H1 (cell line): ENCODE measurements around the gene QPCTL. TPM values are rescaled to one million over a fixed set of nuclear protein-coding genes. Genes with fewer than 3 reads are reported as not detected.

Experiments
- CTCF ChIA-PET: fragments of 300-600 bp; sonication (Branson Sonifier 250); formaldehyde crosslinking; loops from one replicate; lab custom pipeline; 2021; ENCODE audit not compliant: partially characterized antibody; lab: Charles Lee
- POLR2A ChIA-PET: fragments of 300-600 bp; sonication (Branson Sonifier 250); formaldehyde crosslinking; loops from one replicate; lab custom pipeline; 2021; ENCODE audit warnings: inconsistent platforms; ENCODE audit not compliant: partially characterized antibody; lab: Charles Lee
- DNase-seq, 2 experiments: peaks; one replicate each; pipeline versions ENCODE4 v3.0.0 to v3.0.0-alpha.2; 2010 to 2022; ENCODE audit warnings: low spot score in 2 of 2, low read depth in 1 of 2, mixed read lengths in 1 of 2
- FAIRE-seq: peaks from 2 replicates; lab custom pipeline; 2011; peaks lifted over from hg19 to GRCh38; lab: Jason Lieb, UNC
- H2AFZ ChIP-seq: 2 replicates; pipeline ENCODE4 v1.8.1; 2012; ENCODE audit warnings: low read length, inconsistent platforms
- H2AK5ac ChIP-seq: 2 replicates; pipeline ENCODE4 v1.6.1; 2013; ENCODE audit warnings: low read depth, low read length
- H2BK120ac ChIP-seq: replicated peaks from 2 replicates; pipeline ENCODE3; 2013; ENCODE audit warnings: low read depth, low read length, inconsistent platforms
- H2BK12ac ChIP-seq: 2 replicates; pipeline ENCODE4 v1.6.1; 2013; ENCODE audit warnings: low read depth, low read length
- H2BK15ac ChIP-seq: 2 replicates; pipeline ENCODE4 v1.6.1; 2013; ENCODE audit warnings: low read length
- H2BK20ac ChIP-seq: 2 replicates; pipeline ENCODE4 v1.6.1; 2013; ENCODE audit warnings: low read length
- H2BK5ac ChIP-seq: 2 replicates; pipeline ENCODE4 v1.6.1; 2013; ENCODE audit warnings: low read depth, low read length
- H3K14ac ChIP-seq: 2 replicates; pipeline ENCODE4 v1.6.1; 2013; ENCODE audit warnings: inconsistent platforms; ENCODE audit not compliant: insufficient read length
- H3K18ac ChIP-seq: 2 replicates; pipeline ENCODE4 v1.6.1; 2013; ENCODE audit warnings: low read length; ENCODE audit errors: extremely low read depth
- H3K23ac ChIP-seq: 2 replicates; pipeline ENCODE4 v1.6.1; 2013; ENCODE audit warnings: inconsistent platforms; ENCODE audit not compliant: insufficient read length
- H3K23me2 ChIP-seq: 2 replicates; pipeline ENCODE4 v1.6.1; 2013; ENCODE audit warnings: low read depth, low read length
- H3K27ac ChIP-seq: 2 replicates; pipeline ENCODE4 v1.6.1; 2011; ENCODE audit warnings: low read depth, low read length, inconsistent platforms
- H3K27me3 ChIP-seq, 4 experiments: replicated peaks in 1 of 4; 1 replicate in 1 of 4; 2 replicates in 3 of 4; pipeline versions ENCODE4 v1.6.1 to v1.8.1; 2011 to 2013; ENCODE audit warnings: low read length in 3 of 4, mild to moderate bottlenecking in 3 of 4, inconsistent platforms in 2 of 4, mixed read lengths in 2 of 4, moderate library complexity in 1 of 4; ENCODE audit not compliant: control insufficient read depth in 3 of 4, insufficient read depth in 3 of 4; ENCODE audit errors: extremely low read depth in 1 of 4
- H3K36me3 ChIP-seq, 4 experiments: 2 replicates each; pipeline versions ENCODE4 v1.6.1 to v1.8.1; 2011 to 2013; ENCODE audit warnings: mild to moderate bottlenecking in 4 of 4, low read length in 3 of 4, moderate library complexity in 2 of 4, control low read depth in 1 of 4, inconsistent platforms in 1 of 4; ENCODE audit not compliant: insufficient read depth in 4 of 4, control insufficient read depth in 2 of 4
- H3K4ac ChIP-seq: replicated peaks from 2 replicates; pipeline ENCODE3; 2013; ENCODE audit warnings: low read length, low read depth, mixed read lengths, inconsistent platforms; ENCODE audit not compliant: insufficient read length
- H3K4me1 ChIP-seq, 4 experiments: replicated peaks in 1 of 4; 1 replicate in 1 of 4; 2 replicates in 3 of 4; pipeline versions ENCODE4 v1.6.1 to v1.8.1; 2011 to 2013; ENCODE audit warnings: low read length in 3 of 4, inconsistent platforms in 2 of 4, mixed read lengths in 1 of 4; ENCODE audit not compliant: insufficient read depth in 4 of 4, control insufficient read depth in 3 of 4
- H3K4me2 ChIP-seq, 2 experiments: 2 replicates each; pipeline versions ENCODE4 v1.6.1 to v1.8.1; 2011 to 2013; ENCODE audit warnings: low read depth in 2 of 2, low read length in 2 of 2, control low read depth in 1 of 2, inconsistent platforms in 1 of 2, mild to moderate bottlenecking in 1 of 2; ENCODE audit not compliant: insufficient read depth in 1 of 2
- H3K4me3 ChIP-seq, 4 experiments: fragments of 200-600, 300-600 bp in 1 of 4; sonication (generic), shearing (Covaris generic), sonication (Bioruptor Twin) in 1 of 4; 2 replicates each; pipeline versions ENCODE4 v1.5.1 to v1.8.1; 2011 to 2016; ENCODE audit warnings: low read length in 4 of 4, low read depth in 3 of 4, control low read depth in 2 of 4, inconsistent platforms in 2 of 4, mild to moderate bottlenecking in 2 of 4, mixed read lengths in 1 of 4, moderate library complexity in 1 of 4; ENCODE audit not compliant: insufficient read depth in 2 of 4; ENCODE audit errors: extremely low read depth in 1 of 4
- H3K56ac ChIP-seq: replicated peaks from 2 replicates; pipeline ENCODE3; 2013; ENCODE audit warnings: low read depth, mild to moderate bottlenecking, mixed read lengths, low read length, inconsistent platforms; ENCODE audit not compliant: insufficient read length
- H3K79me1 ChIP-seq: 2 replicates; pipeline ENCODE4 v1.6.1; 2013; ENCODE audit warnings: low read depth, low read length, control low read depth
- H3K79me2 ChIP-seq, 2 experiments: 2 replicates each; pipeline versions ENCODE4 v1.6.1 to v1.8.1; 2012 to 2013; ENCODE audit warnings: low read length in 2 of 2, mild to moderate bottlenecking in 2 of 2, inconsistent platforms in 1 of 2; ENCODE audit not compliant: insufficient read depth in 2 of 2, control insufficient read depth in 1 of 2
- H3K9ac ChIP-seq, 4 experiments: replicated peaks in 1 of 4; 1 replicate in 1 of 4; 2 replicates in 3 of 4; pipeline versions ENCODE4 v1.6.1 to v1.8.1; 2011 to 2013; ENCODE audit warnings: low read depth in 3 of 4, low read length in 3 of 4, control low read depth in 2 of 4, mild to moderate bottlenecking in 2 of 4, moderate library complexity in 2 of 4, inconsistent platforms in 1 of 4; ENCODE audit errors: extremely low read depth in 1 of 4
- H3K9me3 ChIP-seq, 2 experiments: 2 replicates each; pipeline versions ENCODE4 v1.6.1 to v1.8.1; 2012 to 2013; ENCODE audit warnings: mild to moderate bottlenecking in 2 of 2, moderate library complexity in 2 of 2, control low read depth in 1 of 2, inconsistent platforms in 1 of 2, low read depth in 1 of 2, low read length in 1 of 2, mixed read lengths in 1 of 2; ENCODE audit not compliant: insufficient read depth in 2 of 2
- H4K20me1 ChIP-seq, 2 experiments: replicated peaks in 1 of 2; 2 replicates each; pipeline versions ENCODE3 to v1.8.1; 2011 to 2013; ENCODE audit warnings: inconsistent platforms in 2 of 2, low read length in 2 of 2, mild to moderate bottlenecking in 1 of 2; ENCODE audit not compliant: insufficient read depth in 2 of 2, control insufficient read depth in 1 of 2
- H4K5ac ChIP-seq: 2 replicates; pipeline ENCODE4 v1.6.1; 2013; ENCODE audit warnings: low read length, low read depth, mixed read lengths, inconsistent platforms; ENCODE audit not compliant: insufficient read length
- H4K8ac ChIP-seq: 2 replicates; pipeline ENCODE4 v1.8.0; 2013; ENCODE audit warnings: mild to moderate bottlenecking, moderate library complexity, low read length, inconsistent platforms; ENCODE audit not compliant: insufficient read depth; ENCODE audit errors: extremely low read depth
- H4K91ac ChIP-seq: replicated peaks from 2 replicates; pipeline ENCODE3; 2013; ENCODE audit warnings: low read length, mixed read lengths, inconsistent platforms; ENCODE audit not compliant: insufficient read length
- WGBS, 2 experiments: shearing (Covaris generic) in 1 of 2; methylation state at CpG; one replicate each; pipeline versions ENCODE4 v1.1.6 to v1.1.7; 2013 to 2015; ENCODE audit warnings: low lambda C conversion rate in 2 of 2, mixed read lengths in 2 of 2, inconsistent platforms in 1 of 2, low coverage in 1 of 2, missing lambda C conversion rate in 1 of 2; ENCODE audit not compliant: insufficient replicate concordance in 2 of 2, insufficient coverage in 1 of 2, insufficient read length in 1 of 2; ENCODE audit errors: extremely low coverage in 1 of 2, missing lambda C conversion rate in 1 of 2; 5-methylcytosine and 5-hydroxymethylcytosine counted together
- polyA plus RNA-seq, 7 experiments: library from polyadenylated mRNA; depleted of rRNA in 3 of 7; stranded (reverse) in 5 of 7; unstranded in 2 of 7; fragments of >200 nt in 5 of 7; fragments of 200-250 nt in 2 of 7; gene quantifications; 1 replicate in 5 of 7; 2 replicates in 1 of 7; 4 replicates in 1 of 7; pipeline versions ENCODE4 v1.2.1 to v1.2.3, GENCODE V29; 2011 to 2013; ENCODE audit warnings: missing spikeins in 2 of 7, mixed read lengths in 2 of 7
- total RNA-seq: library from RNA; stranded (reverse); fragmentation: NEBNext Ultra II Directional; extraction: Animal tissue kit (Norgen Biotek cat#: 25700); gene quantifications from 2 replicates; pipeline ENCODE4 v1.2.1, GENCODE V29; 2021

QPCTL gene
- total and polyA plus RNA-seq, 2 of the 8 experiments (the other 6 are each of a cell fraction or from before 2014, with no cell fraction given): 25.2 to 35.3 TPM

DNA sequence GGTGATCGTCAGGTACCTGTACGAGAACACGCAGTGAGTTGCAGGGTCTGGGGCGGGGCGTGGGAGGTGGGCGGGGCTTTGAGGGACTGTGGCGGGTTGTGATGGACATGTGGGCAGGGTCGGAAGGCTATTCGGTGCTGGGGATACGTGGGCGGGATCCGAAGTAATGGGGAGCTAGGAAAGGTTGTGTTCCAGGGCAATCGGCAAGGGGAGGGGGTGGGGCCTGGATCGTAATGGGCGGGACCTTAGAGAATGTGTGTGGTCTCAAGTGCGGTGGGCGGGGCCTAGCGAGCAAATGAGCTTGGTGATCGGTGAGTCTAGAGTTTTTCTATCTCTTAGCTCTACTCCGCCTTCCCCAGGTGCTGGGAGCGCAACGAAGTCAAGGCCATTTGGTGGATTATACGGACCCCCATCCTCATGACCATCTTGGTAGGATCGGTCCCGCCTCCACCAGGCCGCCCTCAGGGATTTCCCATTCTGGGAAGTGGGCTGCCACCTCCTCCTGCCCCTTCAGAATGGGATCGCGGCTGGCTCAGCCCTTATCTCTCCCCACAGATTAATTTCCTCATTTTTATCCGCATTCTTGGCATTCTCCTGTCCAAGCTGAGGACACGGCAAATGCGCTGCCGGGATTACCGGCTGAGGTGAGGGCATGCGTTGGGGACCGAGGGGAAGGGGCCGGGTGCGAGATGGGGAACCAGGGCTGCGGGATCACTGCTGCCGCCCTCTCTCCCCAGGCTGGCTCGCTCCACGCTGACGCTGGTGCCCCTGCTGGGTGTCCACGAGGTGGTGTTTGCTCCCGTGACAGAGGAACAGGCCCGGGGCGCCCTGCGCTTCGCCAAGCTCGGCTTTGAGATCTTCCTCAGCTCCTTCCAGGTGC lies 14.9 kb upstream of the QPCTL start:
- Histone ChIP-seq H3K4ac (no peak overlapping the region), H3K4me2 (peak overlapping the region; percentile 74 to 89), H2AFZ (peak overlapping the region; percentile 66; the same call in 1 of the 2 replicates), H3K9ac (peak overlapping the region in 2 of 4 experiments; percentile 34 to 39; a peak in 2 of 7 replicates), H3K23me2 (peaks cover 10% of the 10 kb centered on the region), H3K4me3 (peak overlapping the region; percentile 64 to 88 (median 74)), H3K36me3 (no peaks in the 10 kb centered on the region), H2AK5ac (no peak overlapping the region), H2BK15ac (no peak overlapping the region; the same call in 1 of the 2 replicates), H3K79me2 (no peaks in the 10 kb centered on the region), H4K91ac (peak overlapping the region; percentile 6), H4K8ac (peak overlapping the region; percentile 87), H2BK5ac (peak overlapping the region; percentile 66; the same call in 1 of the 2 replicates), H3K14ac (no peak overlapping the region), H4K20me1 (no peaks in the 10 kb centered on the region), H2BK120ac (no peak overlapping the region), H3K27ac (no peak overlapping the region), H3K56ac (no peak overlapping the region), H2BK12ac (no peak overlapping the region), H3K18ac (peak overlapping the region; percentile 42), H3K4me1 (peaks cover 0 to 9% (median 5%) of the 10 kb centered on the region in 4 experiments; a peak in 5 of 7 replicates), H3K9me3 (no peaks in the 10 kb centered on the region), H3K79me1 (no peaks in the 10 kb centered on the region), H2BK20ac (no peak overlapping the region), H3K27me3 (peaks cover 0 to 9% (median 0%) of the 10 kb centered on the region in 4 experiments; a peak in 4 of 7 replicates), H3K23ac (no peak overlapping the region), H4K5ac (no peak overlapping the region)
- WGBS, 2 experiments: 4% methylated on average over 39 of the region's 49 CpGs; no CpG with 5 or more reads in 1 of the 2 experiments
- CTCF ChIA-PET: interaction anchor here (0.5 to 9.6 kb wide), 20 partner anchors 14 to 1036 kb away, joined by 3 to 98 read pairs (median 4); partner anchors contain the start of genes PPM1N, QPCTL, SIX5 and SNRPD2
- peak; percentile 96 to 99 for DNase-seq
- POLR2A ChIA-PET: interaction anchor here (0.6 to 3.7 kb wide), 15 partner anchors 8 to 286 kb away, joined by 3 to 32 read pairs (median 4); partner anchors contain the start of genes GIPR, QPCTL, SIX5 and SNRPD2
- FAIRE-seq: peak; percentile 95
